ENCODE measurements around the gene ADCY4. TPM values are rescaled to one million over a fixed set of nuclear protein-coding genes. Genes with fewer than 3 reads are reported as not detected.

The ADCY4 gene
- total and polyA plus RNA-seq, 2 of the 13 experiments (the other 11 are each of a cell fraction or from before 2014, with no cell fraction given), result 0.03 TPM; not detected in 1

- TF ChIP-seq FOSL2 (CRISPR knock-in tag; IDR thresholded peaks at IDR 0.05), result no peak
- TF ChIP-seq HNRNPUL1 (IDR thresholded peaks at IDR 0.05; ENCODE audit: low read depth, low read length), result no peak
- TF ChIP-seq HDAC2 (CRISPR knock-in tag; IDR thresholded peaks at IDR 0.05), result peak; percentile 75
- TF ChIP-seq SP5 (CRISPR knock-in tag; IDR thresholded peaks at IDR 0.05; ENCODE audit: borderline replicate concordance, low read depth), result no peak
- no peak for TF ChIP-seq FOXM1 (CRISPR knock-in tag; IDR thresholded peaks at IDR 0.05)
- TF ChIP-seq ZNF280D (CRISPR knock-in tag; IDR thresholded peaks at IDR 0.05), result no peak
- no peak for TF ChIP-seq MTF2 (CRISPR knock-in tag; IDR thresholded peaks at IDR 0.05; ENCODE audit: borderline replicate concordance)
- TF ChIP-seq KLF6 (CRISPR knock-in tag; IDR thresholded peaks at IDR 0.05), result 0 out of 2 replicates have a peak, but pooled peaks have one; percentile 20
- TF ChIP-seq TRIM24 (CRISPR knock-in tag; IDR thresholded peaks at IDR 0.05), result no peak
- TF ChIP-seq, protein P1, sequence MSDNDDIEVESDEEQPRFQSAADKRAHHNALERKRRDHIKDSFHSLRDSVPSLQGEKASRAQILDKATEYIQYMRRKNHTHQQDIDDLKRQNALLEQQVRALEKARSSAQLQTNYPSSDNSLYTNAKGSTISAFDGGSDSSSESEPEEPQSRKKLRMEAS (IDR thresholded peaks at IDR 0.05), result no peak
- no peak for TF ChIP-seq KDM1A (CRISPR knock-in tag; IDR thresholded peaks at IDR 0.05)
- TF ChIP-seq, protein P2, sequence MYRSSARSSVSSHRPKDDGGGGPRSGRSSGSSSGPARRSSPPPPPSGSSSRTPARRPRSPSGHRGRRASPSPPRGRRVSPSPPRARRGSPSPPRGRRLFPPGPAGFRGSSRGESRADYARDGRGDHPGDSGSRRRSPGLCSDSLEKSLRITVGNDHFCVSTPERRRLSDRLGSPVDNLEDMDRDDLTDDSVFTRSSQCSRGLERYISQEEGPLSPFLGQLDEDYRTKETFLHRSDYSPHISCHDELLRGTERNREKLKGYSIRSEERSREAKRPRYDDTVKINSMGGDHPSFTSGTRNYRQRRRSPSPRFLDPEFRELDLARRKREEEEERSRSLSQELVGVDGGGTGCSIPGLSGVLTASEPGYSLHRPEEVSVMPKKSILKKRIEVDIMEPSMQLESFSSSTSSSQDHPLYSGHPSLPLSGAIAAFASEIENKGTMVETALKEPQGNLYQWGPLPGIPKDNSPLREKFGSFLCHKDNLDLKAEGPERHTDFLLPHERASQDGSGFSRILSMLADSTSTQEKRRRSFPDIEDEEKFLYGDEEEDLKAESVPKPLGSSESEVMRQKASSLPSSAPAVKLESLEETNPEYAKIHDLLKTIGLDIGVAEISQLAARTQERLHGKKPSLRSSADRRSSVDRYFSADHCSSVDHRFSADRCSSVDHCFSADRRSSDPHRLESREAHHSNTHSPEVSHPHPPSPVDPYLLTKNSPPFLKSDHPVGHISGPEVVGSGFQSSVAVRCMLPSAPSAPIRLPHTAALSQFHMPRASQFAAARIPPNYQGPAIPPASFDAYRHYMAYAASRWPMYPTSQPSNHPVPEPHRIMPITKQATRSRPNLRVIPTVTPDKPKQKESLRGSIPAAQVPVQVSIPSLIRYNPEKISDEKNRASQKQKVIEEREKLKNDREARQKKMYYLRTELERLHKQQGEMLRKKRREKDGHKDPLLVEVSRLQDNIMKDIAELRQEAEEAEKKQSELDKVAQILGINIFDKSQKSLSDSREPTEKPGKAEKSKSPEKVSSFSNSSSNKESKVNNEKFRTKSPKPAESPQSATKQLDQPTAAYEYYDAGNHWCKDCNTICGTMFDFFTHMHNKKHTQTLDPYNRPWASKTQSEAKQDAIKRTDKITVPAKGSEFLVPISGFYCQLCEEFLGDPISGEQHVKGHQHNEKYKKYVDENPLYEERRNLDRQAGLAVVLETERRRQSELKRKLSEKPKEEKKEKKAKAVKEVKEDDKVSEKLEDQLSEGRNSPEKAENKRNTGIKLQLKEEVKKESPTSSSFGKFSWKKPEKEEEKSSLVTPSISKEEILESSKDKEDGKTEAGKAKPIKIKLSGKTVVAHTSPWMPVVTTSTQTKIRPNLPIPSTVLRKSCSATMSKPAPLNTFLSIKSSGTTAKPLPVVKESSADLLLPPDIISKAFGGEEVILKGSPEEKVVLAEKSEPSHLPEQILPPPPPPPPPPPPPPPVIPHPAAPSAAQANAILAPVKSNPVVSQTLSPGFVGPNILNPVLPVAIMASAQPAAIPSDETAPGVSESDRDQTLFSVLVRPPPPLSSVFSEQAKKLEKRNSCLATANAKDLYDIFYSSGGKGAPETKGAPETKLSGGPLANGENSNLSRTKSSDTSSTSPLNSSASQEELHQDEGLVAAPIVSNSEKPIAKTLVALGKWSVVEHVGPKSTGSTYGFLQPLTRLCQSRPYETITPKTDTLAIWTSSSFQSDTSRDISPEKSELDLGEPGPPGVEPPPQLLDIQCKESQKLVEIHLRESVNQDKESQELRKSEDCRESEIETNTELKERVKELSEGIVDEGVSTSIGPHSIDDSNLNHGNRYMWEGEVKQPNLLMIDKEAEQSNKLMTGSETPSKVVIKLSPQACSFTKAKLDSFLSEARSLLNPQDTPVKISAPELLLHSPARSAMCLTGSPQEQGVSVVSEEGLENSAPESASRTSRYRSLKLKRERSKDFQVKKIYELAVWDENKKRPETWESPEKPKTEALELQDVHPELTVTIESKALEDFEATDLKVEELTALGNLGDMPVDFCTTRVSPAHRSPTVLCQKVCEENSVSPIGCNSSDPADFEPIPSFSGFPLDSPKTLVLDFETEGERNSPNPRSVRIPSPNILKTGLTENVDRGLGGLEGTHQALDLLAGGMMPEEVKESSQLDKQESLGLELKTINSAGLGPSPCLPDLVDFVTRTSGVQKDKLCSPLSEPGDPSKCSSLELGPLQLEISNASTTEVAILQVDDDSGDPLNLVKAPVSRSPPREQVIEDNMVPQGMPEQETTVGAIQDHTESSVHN (CRISPR knock-in tag; IDR thresholded peaks at IDR 0.05), result 0 out of 2 replicates have a peak, but pooled peaks have one; percentile 23
- TF ChIP-seq ZNF326 (CRISPR knock-in tag; IDR thresholded peaks at IDR 0.05; ENCODE audit: borderline replicate concordance), result no peak
- no peak for TF ChIP-seq ZNF251 (CRISPR knock-in tag; IDR thresholded peaks at IDR 0.05)
- no peak for TF ChIP-seq REXO4 (CRISPR knock-in tag; IDR thresholded peaks at IDR 0.05; ENCODE audit: borderline replicate concordance)
- no peak for TF ChIP-seq TBX3 (IDR thresholded peaks at IDR 0.05; ENCODE audit: borderline replicate concordance)
- no peak for TF ChIP-seq MAFK (conservative IDR thresholded peaks at IDR 0.05 in 1 of 2, IDR thresholded peaks at IDR 0.05 in 1 of 2; ENCODE audit: low read length in 2 of 2)
- TF ChIP-seq ZFY (CRISPR knock-in tag; IDR thresholded peaks at IDR 0.05), result peak; percentile 21; the same call in 1 of the 2 replicates
- TF ChIP-seq GABPA (IDR thresholded peaks at IDR 0.05; ENCODE audit: low read depth, low read length), result no peak
- TF ChIP-seq GABPA (CRISPR knock-in tag; IDR thresholded peaks at IDR 0.05; ENCODE audit: low read depth), result no peak
Observed at GRCh38 chr14:24297190-24297964, 37.5 kb downstream of the ADCY4 start (continued).

Measured in HepG2 (cell line).